ENCODE results near the gene SDC1. TPM values are rescaled to one million over a fixed set of nuclear protein-coding genes. Genes with fewer than 3 reads are reported as not detected.

Gene SDC1
- total RNA-seq, 1 donor from 2014 or later, result 115 TPM

DNA sequence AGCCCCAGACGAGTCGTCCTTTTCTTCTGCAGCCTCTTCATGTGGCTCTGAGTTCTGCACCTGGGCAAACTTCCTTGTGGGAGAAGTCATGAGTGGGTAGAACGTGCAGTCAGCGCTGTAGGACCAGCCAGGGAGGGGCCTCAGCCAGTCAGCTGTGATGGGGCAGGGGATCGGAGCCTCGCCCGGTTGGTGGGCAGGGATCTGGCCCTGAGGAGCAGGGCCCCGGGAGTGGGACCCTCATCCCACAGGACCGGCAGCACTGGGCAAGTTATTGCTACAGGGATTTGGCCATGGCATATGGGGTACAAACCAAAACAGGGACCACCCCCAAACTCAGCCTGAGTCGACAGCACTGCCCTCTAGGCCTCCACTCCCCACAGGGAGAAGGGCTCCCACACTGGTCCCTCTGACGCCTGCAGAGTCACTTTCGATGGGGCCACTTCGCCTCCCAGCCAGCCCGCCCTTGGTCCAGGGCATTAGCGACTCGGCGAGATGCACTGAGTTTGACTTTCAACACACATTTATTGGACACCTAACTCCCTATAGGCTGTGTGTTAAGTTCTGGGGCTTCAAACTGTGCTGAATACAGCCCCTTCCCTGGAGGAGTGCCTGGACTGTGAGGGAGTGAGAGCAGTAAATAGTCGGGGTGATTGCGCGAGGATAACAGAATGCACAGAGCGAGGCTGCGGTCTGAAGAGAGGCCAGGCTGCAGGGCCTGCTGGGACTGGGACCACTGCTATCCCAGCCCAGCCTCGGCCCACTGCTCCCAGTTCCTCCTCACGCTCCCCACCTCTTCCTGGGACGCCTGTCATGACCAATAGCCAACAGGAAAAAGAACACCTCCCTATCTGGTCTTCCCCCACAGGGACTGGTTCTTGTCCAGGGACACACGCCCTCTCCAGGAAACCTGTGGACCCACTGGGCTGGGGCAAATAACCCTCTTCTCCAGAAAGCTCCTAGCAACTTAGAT, 55.9 kb downstream of the SDC1 start:
- TF ChIP-seq, protein P1, sequence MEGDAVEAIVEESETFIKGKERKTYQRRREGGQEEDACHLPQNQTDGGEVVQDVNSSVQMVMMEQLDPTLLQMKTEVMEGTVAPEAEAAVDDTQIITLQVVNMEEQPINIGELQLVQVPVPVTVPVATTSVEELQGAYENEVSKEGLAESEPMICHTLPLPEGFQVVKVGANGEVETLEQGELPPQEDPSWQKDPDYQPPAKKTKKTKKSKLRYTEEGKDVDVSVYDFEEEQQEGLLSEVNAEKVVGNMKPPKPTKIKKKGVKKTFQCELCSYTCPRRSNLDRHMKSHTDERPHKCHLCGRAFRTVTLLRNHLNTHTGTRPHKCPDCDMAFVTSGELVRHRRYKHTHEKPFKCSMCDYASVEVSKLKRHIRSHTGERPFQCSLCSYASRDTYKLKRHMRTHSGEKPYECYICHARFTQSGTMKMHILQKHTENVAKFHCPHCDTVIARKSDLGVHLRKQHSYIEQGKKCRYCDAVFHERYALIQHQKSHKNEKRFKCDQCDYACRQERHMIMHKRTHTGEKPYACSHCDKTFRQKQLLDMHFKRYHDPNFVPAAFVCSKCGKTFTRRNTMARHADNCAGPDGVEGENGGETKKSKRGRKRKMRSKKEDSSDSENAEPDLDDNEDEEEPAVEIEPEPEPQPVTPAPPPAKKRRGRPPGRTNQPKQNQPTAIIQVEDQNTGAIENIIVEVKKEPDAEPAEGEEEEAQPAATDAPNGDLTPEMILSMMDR (conservative IDR thresholded peaks at IDR 0.05; ENCODE audit: low read depth, low read length), result no peak
- no peak for DNase-seq (ENCODE audit: low read depth)
- no peak overlapping the region for H3K4me3 ChIP-seq (ENCODE audit: low read depth, low read length)

DNA sequence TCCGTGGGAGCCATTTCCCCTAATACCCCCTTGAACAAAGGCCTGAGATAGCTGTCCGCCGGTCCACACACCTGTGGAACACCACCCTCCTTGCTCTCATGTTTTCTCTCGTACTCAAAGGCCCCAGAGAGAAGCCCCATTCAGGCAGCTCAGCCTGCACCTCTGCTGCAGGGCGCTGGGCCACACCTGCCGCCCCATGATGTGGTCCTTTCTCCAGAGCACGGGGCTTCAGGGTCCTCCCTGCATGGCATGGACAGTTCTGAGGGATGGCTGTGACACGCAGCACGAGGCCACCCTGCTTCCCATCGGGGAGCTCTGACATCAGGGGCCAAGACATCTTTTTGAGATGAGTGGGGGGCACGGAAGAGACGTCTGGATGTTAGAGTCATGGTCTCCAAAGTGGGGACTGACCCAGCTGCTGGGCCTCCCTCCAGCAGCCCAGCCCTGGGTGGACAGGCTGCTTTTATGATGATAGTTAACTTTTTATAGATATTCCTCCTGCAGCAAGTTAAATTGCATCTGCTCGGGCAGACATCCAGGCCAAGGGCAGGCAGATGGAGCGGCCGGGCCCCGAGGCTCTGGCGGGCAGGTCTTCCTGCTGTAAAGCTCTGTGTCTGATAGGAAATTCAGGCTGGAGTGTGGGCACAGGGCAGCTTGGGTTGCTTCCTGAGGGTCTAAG, 56.7 kb downstream of the SDC1 start:
- TF ChIP-seq, protein P1 (conservative IDR thresholded peaks at IDR 0.05; ENCODE audit: low read depth, low read length), result no peak
- no peak overlapping the region for H3K4me3 ChIP-seq (ENCODE audit: low read depth, low read length)
- DNase-seq (ENCODE audit: low read depth), result no peak

DNA sequence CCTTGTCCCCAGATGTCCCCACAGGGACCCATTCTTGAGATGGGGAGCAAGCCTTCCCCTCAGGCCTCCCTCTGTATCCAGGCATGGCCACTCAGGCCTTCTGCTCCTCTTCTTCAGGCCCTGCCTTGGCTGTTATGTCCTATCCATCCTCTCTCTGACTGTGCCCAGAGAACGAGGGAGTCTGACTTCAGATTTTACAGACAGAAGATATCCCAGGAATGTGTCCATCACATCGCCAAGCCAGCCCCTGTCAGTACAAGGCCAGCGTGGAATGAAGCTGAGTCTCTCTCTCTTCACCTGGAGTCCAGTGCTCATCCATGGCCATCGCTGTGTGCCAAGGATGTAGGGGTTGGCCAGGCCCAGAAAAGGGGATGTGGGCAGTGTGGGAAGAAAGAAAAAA, 57.6 kb downstream of the SDC1 start:
- no peak for DNase-seq (ENCODE audit: low read depth)
- H3K4me3 ChIP-seq (ENCODE audit: low read depth, low read length), result no peak overlapping the region
- TF ChIP-seq, protein P1 (conservative IDR thresholded peaks at IDR 0.05; ENCODE audit: low read depth, low read length), result no peak

DNA sequence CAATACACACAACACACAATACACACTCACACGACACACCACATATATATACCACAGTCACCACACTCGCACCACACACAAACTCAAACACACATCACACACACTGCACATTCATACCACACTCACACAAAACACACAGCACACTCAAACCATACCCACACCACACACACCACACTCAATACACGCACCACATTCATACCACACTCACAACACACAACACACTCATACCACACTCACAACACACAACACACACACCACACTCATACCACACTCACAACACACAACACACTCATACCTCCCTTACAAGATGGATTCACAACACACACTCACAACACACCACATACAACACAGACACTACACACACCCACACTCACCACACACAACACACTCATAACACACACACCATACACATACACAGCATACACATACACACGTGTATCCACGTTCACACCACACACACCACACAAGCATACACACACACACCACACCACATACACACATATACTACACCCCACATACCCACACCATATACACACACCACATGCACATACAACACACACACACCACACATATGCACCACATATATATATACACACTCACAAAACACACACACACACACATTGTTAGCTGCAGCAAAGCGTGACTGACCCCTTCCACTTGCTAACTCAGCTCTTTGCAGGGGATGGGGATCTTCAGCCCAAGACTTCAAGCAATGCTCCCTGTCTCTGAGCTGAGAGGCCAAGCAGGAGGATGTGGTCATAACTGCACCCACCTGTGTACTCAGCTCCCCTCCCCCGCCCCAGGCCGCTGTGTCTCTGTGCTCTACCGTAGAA, 59.0 kb downstream of the SDC1 start:
- TF ChIP-seq, protein P1 (conservative IDR thresholded peaks at IDR 0.05; ENCODE audit: low read depth, low read length), result no peak
- DNase-seq (ENCODE audit: low read depth), result no peak
- no peak overlapping the region for H3K4me3 ChIP-seq (ENCODE audit: low read depth, low read length)

DNA sequence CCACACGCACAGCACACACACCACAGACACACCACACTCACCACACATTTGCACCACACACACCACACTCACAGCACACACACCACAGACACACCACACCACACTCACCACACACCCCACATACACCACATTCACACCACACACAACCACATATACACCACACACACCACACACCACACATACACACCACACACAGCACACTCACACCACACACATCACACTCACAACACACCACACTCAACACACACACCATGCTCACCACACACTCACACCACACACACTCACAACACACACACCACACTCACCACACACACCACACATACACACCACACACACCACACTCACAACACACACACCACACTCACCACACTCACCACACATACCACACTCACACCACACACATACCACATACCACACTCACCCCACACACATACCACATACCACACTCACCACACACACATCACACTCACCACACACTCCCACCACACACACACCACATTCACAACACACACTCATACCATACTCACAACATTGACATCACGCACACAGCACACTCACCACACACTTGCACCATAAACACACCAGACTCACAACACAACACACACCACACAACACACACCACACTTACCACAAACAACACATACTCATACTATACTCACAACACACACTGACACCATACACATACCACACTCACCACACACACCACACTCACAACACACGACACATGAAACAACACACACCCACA, 60.0 kb downstream of the SDC1 start:
- H3K4me3 ChIP-seq (ENCODE audit: low read depth, low read length), result no peak overlapping the region
- TF ChIP-seq, protein P1 (conservative IDR thresholded peaks at IDR 0.05; ENCODE audit: low read depth, low read length), result no peak
- DNase-seq (ENCODE audit: low read depth), result no peak
